ENCODE measurements around the gene DAAM2. TPM values are rescaled to one million over a fixed set of nuclear protein-coding genes. Genes with fewer than 3 reads are reported as not detected.

Gene DAAM2
- total and polyA plus RNA-seq, 9 of the 15 experiments (the other 6 are each of a cell fraction or from before 2014, with no cell fraction given): 0.01 to 0.07 TPM; not detected in 7

- intact Hi-C loops (cut with micrococcal nuclease): no loop called here
- TF ChIP-seq ZC3H11A (IDR thresholded peaks at IDR 0.05; ENCODE audit: low read depth, low read length) (no peak), XRCC4 (IDR thresholded peaks at IDR 0.05; ENCODE audit: extremely low read depth, insufficient read depth, insufficient read length) (no peak), ZNF280A (IDR thresholded peaks at IDR 0.05; ENCODE audit: low read depth, partially characterized antibody) (no peak), CREM (IDR thresholded peaks at IDR 0.05; ENCODE audit: low read depth) (no peak), E2F5 (CRISPR knock-in tag; IDR thresholded peaks at IDR 0.05) (no peak), ZNF431 (CRISPR knock-in tag; IDR thresholded peaks at IDR 0.05) (no peak)
- H3K27me3 ChIP-seq (ENCODE audit: control insufficient read depth in 2 of 2, insufficient read depth in 2 of 2, low read length in 2 of 2): peaks cover 6 to 9% of the 10 kb centered on the region in 2 experiments; a peak in 3 of 5 replicates
These were observed 16.8 kb downstream of the DAAM2 start for GRCh38 chr6:39808964-39809363.

More at GRCh38 chr6:39808964-39809363, 16.8 kb downstream of the DAAM2 start:
- in situ Hi-C loops (cut with MboI): no loop called here
- Histone ChIP-seq H3K9me3 (replicated peaks; ENCODE audit: control insufficient read depth, insufficient read depth, low read depth, low read length) (no peaks in the 10 kb centered on the region), H3K4me1 (replicated peaks in 1 of 2; ENCODE audit: control insufficient read depth in 2 of 2, insufficient read depth in 2 of 2, low read length in 2 of 2) (no peaks in the 10 kb centered on the region), H2AFZ (ENCODE audit: low read depth, low read length) (no peak overlapping the region), H3K4me3 (no peak overlapping the region), H3K4me2 (ENCODE audit: insufficient read depth, low read length) (no peak overlapping the region), H3K79me2 (ENCODE audit: control insufficient read depth, insufficient read depth, low read length) (no peaks in the 10 kb centered on the region), H3K36me3 (ENCODE audit: control insufficient read depth, insufficient read depth, low read length) (no peaks in the 10 kb centered on the region), H3K9ac (ENCODE audit: insufficient read depth in 1 of 2, low read depth in 2 of 2, low read length in 2 of 2) (no peak overlapping the region), H3K27ac (ENCODE audit: extremely low read depth, low read depth, low read length) (no peak overlapping the region), H4K20me1 (replicated peaks; ENCODE audit: control insufficient read depth, insufficient read depth, low read length) (0 out of 2 replicates have a peak, but pooled peaks cover 2% of the 10 kb centered on the region), H3K9me1 (ENCODE audit: control insufficient read depth, insufficient read depth, low read length) (no peaks in the 10 kb centered on the region)
- no peak for DNase-seq (ENCODE audit: extremely low read depth in 1 of 4, low spot score in 3 of 4)
- no TSS peak for BruUV-seq (replicated peaks)
- POLR2A ChIA-PET: interaction anchor here (2.3 kb wide), 1 partner anchor 11 kb away, joined by 8 read pairs; no protein-coding TSS in a partner anchor
- FAIRE-seq: no peak
- WGBS (ENCODE audit: insufficient coverage, low coverage, missing lambda C conversion rate): 0% methylated on average over 5 of the region's 5 CpGs
- no peak for ATAC-seq
- CTCF ChIA-PET (ENCODE audit: low intra/inter-chr PET ratio): no interaction called here
